ENCODE results near the gene GFI1B. TPM values are rescaled to one million over a fixed set of nuclear protein-coding genes. Genes with fewer than 3 reads are reported as not detected.
"Not testable (repeated sequence)": the region's sequence is repeated elsewhere in the genome, so short reads cannot be mapped to it uniquely, and the experiment has no call there.

The GFI1B gene
- total and polyA plus RNA-seq, 4 donors: 0.05 to 53.6 TPM; not detected in 2

DNA sequence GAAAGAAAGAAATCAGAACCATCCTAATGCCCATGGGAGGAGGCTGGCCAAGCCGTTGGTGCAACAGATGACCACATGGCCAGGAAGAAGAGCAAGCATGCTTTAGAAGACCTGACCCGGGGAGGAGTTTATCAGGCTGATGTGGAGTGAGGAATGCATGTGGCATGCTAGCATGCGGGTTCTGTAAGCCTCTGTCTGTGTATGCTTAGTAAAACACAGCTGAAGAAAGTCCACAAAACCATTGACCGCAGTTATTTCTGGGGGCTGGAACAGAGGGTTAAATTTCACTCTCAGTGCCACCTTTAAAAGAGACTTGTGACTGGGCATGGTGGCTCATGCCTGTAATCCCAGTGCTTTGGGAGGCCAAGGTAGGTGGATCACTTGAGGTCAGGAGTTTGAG, 19.1 kb downstream of the GFI1B start:
- Histone ChIP-seq H3K4me1 (ENCODE audit: control insufficient read depth in 4 of 4, insufficient read depth in 4 of 4, low read length in 3 of 4) (no peaks in the 10 kb centered on the region), H3K4me3 (ENCODE audit: low read depth in 1 of 3, low read length in 3 of 3) (no peak overlapping the region), H3K9me3 (ENCODE audit: control insufficient read depth in 4 of 4, low read length in 3 of 4) (no peaks in the 10 kb centered on the region), H3K9ac (ENCODE audit: low read depth in 1 of 2, low read length in 2 of 2) (no peak overlapping the region), H3K36me3 (ENCODE audit: control insufficient read depth in 4 of 4, insufficient read depth in 3 of 4, low read depth in 1 of 4, low read length in 3 of 4) (no peaks in the 10 kb centered on the region), H3K27ac (ENCODE audit: low read depth in 1 of 2, low read length in 2 of 2) (no peak overlapping the region), H3K27me3 (ENCODE audit: control insufficient read depth in 4 of 4, insufficient read depth in 4 of 4, low read length in 3 of 4) (peaks cover 0 to 2% (median 0%) of the 10 kb centered on the region in 4 donors)
- 39% methylated on average over 4 of the region's 4 CpGs for WGBS
- no peak for TF ChIP-seq ATF3 (IDR thresholded peaks at IDR 0.05)
- TF ChIP-seq MAX (IDR thresholded peaks at IDR 0.05): no peak
- TF ChIP-seq, protein P1, sequence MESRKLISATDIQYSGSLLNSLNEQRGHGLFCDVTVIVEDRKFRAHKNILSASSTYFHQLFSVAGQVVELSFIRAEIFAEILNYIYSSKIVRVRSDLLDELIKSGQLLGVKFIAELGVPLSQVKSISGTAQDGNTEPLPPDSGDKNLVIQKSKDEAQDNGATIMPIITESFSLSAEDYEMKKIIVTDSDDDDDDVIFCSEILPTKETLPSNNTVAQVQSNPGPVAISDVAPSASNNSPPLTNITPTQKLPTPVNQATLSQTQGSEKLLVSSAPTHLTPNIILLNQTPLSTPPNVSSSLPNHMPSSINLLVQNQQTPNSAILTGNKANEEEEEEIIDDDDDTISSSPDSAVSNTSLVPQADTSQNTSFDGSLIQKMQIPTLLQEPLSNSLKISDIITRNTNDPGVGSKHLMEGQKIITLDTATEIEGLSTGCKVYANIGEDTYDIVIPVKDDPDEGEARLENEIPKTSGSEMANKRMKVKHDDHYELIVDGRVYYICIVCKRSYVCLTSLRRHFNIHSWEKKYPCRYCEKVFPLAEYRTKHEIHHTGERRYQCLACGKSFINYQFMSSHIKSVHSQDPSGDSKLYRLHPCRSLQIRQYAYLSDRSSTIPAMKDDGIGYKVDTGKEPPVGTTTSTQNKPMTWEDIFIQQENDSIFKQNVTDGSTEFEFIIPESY (IDR thresholded peaks at IDR 0.05): no peak
- TF ChIP-seq HNF4G (IDR thresholded peaks at IDR 0.05): no peak
- TF ChIP-seq CTCF (IDR thresholded peaks at IDR 0.05; ENCODE audit: low read depth, low read length, missing input control): no peak
- no peak for TF ChIP-seq GABPA (IDR thresholded peaks at IDR 0.05 in 1 of 2, conservative IDR thresholded peaks at IDR 0.05 in 1 of 2)
- TF ChIP-seq, protein P2, sequence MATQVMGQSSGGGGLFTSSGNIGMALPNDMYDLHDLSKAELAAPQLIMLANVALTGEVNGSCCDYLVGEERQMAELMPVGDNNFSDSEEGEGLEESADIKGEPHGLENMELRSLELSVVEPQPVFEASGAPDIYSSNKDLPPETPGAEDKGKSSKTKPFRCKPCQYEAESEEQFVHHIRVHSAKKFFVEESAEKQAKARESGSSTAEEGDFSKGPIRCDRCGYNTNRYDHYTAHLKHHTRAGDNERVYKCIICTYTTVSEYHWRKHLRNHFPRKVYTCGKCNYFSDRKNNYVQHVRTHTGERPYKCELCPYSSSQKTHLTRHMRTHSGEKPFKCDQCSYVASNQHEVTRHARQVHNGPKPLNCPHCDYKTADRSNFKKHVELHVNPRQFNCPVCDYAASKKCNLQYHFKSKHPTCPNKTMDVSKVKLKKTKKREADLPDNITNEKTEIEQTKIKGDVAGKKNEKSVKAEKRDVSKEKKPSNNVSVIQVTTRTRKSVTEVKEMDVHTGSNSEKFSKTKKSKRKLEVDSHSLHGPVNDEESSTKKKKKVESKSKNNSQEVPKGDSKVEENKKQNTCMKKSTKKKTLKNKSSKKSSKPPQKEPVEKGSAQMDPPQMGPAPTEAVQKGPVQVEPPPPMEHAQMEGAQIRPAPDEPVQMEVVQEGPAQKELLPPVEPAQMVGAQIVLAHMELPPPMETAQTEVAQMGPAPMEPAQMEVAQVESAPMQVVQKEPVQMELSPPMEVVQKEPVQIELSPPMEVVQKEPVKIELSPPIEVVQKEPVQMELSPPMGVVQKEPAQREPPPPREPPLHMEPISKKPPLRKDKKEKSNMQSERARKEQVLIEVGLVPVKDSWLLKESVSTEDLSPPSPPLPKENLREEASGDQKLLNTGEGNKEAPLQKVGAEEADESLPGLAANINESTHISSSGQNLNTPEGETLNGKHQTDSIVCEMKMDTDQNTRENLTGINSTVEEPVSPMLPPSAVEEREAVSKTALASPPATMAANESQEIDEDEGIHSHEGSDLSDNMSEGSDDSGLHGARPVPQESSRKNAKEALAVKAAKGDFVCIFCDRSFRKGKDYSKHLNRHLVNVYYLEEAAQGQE (IDR thresholded peaks at IDR 0.05): no peak
- TF ChIP-seq TAF1 (conservative IDR thresholded peaks at IDR 0.05): no peak
- TF ChIP-seq FOXA2 (IDR thresholded peaks at IDR 0.05): no peak
- no peak for TF ChIP-seq EGR1 (IDR thresholded peaks at IDR 0.05; ENCODE audit: low read depth in 2 of 2)
- TF ChIP-seq FOXA1 (IDR thresholded peaks at IDR 0.05): no peak
- no peak for TF ChIP-seq JUND (IDR thresholded peaks at IDR 0.05)
- TF ChIP-seq RXRA (IDR thresholded peaks at IDR 0.05): no peak
- no peak for TF ChIP-seq HNF4A (conservative IDR thresholded peaks at IDR 0.05)
- DNase-seq (ENCODE audit: low spot score): peak; percentile 37

- H3K9me3 ChIP-seq (ENCODE audit: control insufficient read depth in 4 of 4, low read length in 3 of 4); H3K9ac ChIP-seq (ENCODE audit: low read depth in 1 of 2, low read length in 2 of 2); H3K27me3 ChIP-seq (ENCODE audit: control insufficient read depth in 4 of 4, insufficient read depth in 4 of 4, low read length in 3 of 4); H3K4me1 ChIP-seq (ENCODE audit: control insufficient read depth in 4 of 4, insufficient read depth in 4 of 4, low read length in 3 of 4); H3K27ac ChIP-seq (ENCODE audit: low read depth in 1 of 2, low read length in 2 of 2); H3K4me3 ChIP-seq (ENCODE audit: low read depth in 1 of 3, low read length in 3 of 3); H3K36me3 ChIP-seq (ENCODE audit: control insufficient read depth in 4 of 4, insufficient read depth in 3 of 4, low read depth in 1 of 4, low read length in 3 of 4); DNase-seq (ENCODE audit: low spot score): not testable (repeated sequence)
- WGBS: 76% methylated on average over 3 of the region's 4 CpGs
Observed at GRCh38 chr9:132998221-132998620, 19.7 kb downstream of the GFI1B start.
